HG03469 (cell line): ENCODE data around the gene ZNF835.

ENCODE experiments used
- ATAC-seq: cut with Tn5 transposase; IDR thresholded peaks from one replicate; pipeline ENCODE4 v1.9.1; 2021; ENCODE audit warnings: mild to moderate bottlenecking, moderate library complexity, moderate number of reproducible peaks; ENCODE audit not compliant: unreplicated experiment

Gene ZNF835

GRCh38 chr19:56664511-56664910, 7.0 kb downstream of the ZNF835 start:
- no peak for ATAC-seq

GRCh38 chr19:56663931-56664500, 7.5 kb downstream of the ZNF835 start:
- no peak for ATAC-seq

GRCh38 chr19:56661248-56661647, 10.3 kb downstream of the ZNF835 start:
- ATAC-seq, result no peak

GRCh38 chr19:56660381-56661107, 11.0 kb downstream of the ZNF835 start:
- ATAC-seq, result no peak

- no peak for ATAC-seq
Measured at GRCh38 chr19:56654151-56654550, 17.4 kb downstream of the ZNF835 start.

- ATAC-seq, result no peak
Measured at GRCh38 chr19:56643460-56643955, 28.0 kb downstream of the ZNF835 start.

GRCh38 chr19:56642711-56643459, 28.7 kb downstream of the ZNF835 start, which contains the start of gene SMIM17:
SMIM17 (plus strand) TSS chr19:56643159; CDS start chr19:56645668, 2,509 bp downstream.
- ATAC-seq, result no peak

- ATAC-seq, result no peak
Measured at GRCh38 chr19:56639217-56639616, 32.3 kb downstream of the ZNF835 start.

GRCh38 chr19:56637976-56638555, 33.5 kb downstream of the ZNF835 start:
- ATAC-seq, result no peak

- no peak for ATAC-seq
Measured at GRCh38 chr19:56633021-56633420, 38.5 kb downstream of the ZNF835 start.

GRCh38 chr19:56625708-56626107, 45.8 kb downstream of the ZNF835 start:
- no peak for ATAC-seq

- no peak for ATAC-seq
Measured at GRCh38 chr19:56623006-56623405, 48.6 kb downstream of the ZNF835 start.

GRCh38 chr19:56622374-56622773, 49.2 kb downstream of the ZNF835 start:
- ATAC-seq, result no peak

- no peak for ATAC-seq
Measured at GRCh38 chr19:56619121-56619520, 52.4 kb downstream of the ZNF835 start.

- no peak for ATAC-seq
Measured at GRCh38 chr19:56617531-56617930, 54.0 kb downstream of the ZNF835 start.

GRCh38 chr19:56613639-56614038, 57.9 kb downstream of the ZNF835 start:
- ATAC-seq, result no peak

- ATAC-seq, result no peak
Measured at GRCh38 chr19:56612737-56613136, 58.8 kb downstream of the ZNF835 start.
